PC-3 (cell line): Measurements from ENCODE around the gene YJEFN3. TPM values are rescaled to one million over a fixed set of nuclear protein-coding genes. Genes with fewer than 3 reads are reported as not detected.

ENCODE experiments used
- ATAC-seq: fragments of 200-7000 bp; cut with Tn5 transposase; 2 replicates; pipeline ENCODE4 v1.9.1; 2020; ENCODE audit warnings: mild to moderate bottlenecking, moderate library complexity
- BruUV-seq: library from RNA; stranded (reverse); fragments of 400-500 nt; replicated peaks from 2 replicates; lab custom pipeline; 2021; lab: Mats Ljungman, UMichigan
- CTCF ChIA-PET: fragments of 300-600 bp; sonication (Branson Sonifier 250); formaldehyde crosslinking; loops from one replicate; lab custom pipeline; 2022; ENCODE audit warnings: antibody characterized with exemption; lab: Charles Lee
- POLR2A ChIA-PET: fragments of 300-600 bp; sonication (Branson Sonifier 250); formaldehyde crosslinking; loops from one replicate; lab custom pipeline; 2022; ENCODE audit warnings: antibody characterized with exemption; ENCODE audit not compliant: unreplicated experiment; lab: Charles Lee
- DNase-seq: peaks from one replicate; pipeline ENCODE4 v3.0.0-alpha.2; 2015
- H2AFZ ChIP-seq: fragments of 300-600 bp; sonication (generic); 2 replicates; pipeline ENCODE4 v1.6.0; 2016; ENCODE audit warnings: antibody characterized with exemption, low read length
- H3F3A ChIP-seq: fragments of 300-600 bp; sonication (generic); one replicate; pipeline ENCODE4 v1.6.0; 2017; ENCODE audit warnings: antibody characterized with exemption, low read length, control low read depth, mild to moderate bottlenecking; ENCODE audit not compliant: unreplicated experiment
- H3K27ac ChIP-seq: fragments of 300-600 bp; sonication (generic); 2 replicates; pipeline ENCODE4 v1.5.1; 2016; ENCODE audit warnings: mild to moderate bottlenecking, low read length
- H3K27me3 ChIP-seq: fragments of 300-600 bp; sonication (generic); 2 replicates; pipeline ENCODE4 v1.6.1; 2016; ENCODE audit warnings: low read length, mixed read lengths
- H3K36me3 ChIP-seq: fragments of 300-600 bp; sonication (generic); 2 replicates; pipeline ENCODE4 v1.6.1; 2016; ENCODE audit warnings: low read depth, mixed run types, low read length, mixed read lengths
- H3K4me1 ChIP-seq: fragments of 300-600 bp; sonication (generic); 2 replicates; pipeline ENCODE4 v1.5.1; 2016; ENCODE audit warnings: low read length; ENCODE audit not compliant: insufficient read depth
- H3K4me2 ChIP-seq: fragments of 300-600 bp; sonication (generic); 2 replicates; pipeline ENCODE4 v1.6.0; 2016; ENCODE audit warnings: low read length
- H3K4me3 ChIP-seq: fragments of 300-600 bp; sonication (generic); 2 replicates; pipeline ENCODE4 v1.5.1; 2016; ENCODE audit warnings: mild to moderate bottlenecking, low read length, mixed read lengths
- H3K79me2 ChIP-seq: fragments of 300-600 bp; sonication (generic); 2 replicates; pipeline ENCODE4 v1.6.1; 2017; ENCODE audit warnings: low read length, mixed read lengths
- H3K9ac ChIP-seq: fragments of 300-600 bp; sonication (generic); 2 replicates; pipeline ENCODE4 v1.6.0; 2016; ENCODE audit warnings: mild to moderate bottlenecking, low read length
- H3K9me2 ChIP-seq: fragments of 300-600 bp; sonication (generic); replicated peaks from 2 replicates; pipeline ENCODE4 v1.6.1; 2016; ENCODE audit warnings: mixed run types, low read length, mixed read lengths
- H3K9me3 ChIP-seq: fragments of 300-600 bp; sonication (generic); 2 replicates; pipeline ENCODE4 v1.6.1; 2016; ENCODE audit warnings: low read length, mixed read lengths
- H4K20me1 ChIP-seq: fragments of 300-600 bp; sonication (generic); 2 replicates; pipeline ENCODE4 v1.6.1; 2016; ENCODE audit warnings: low read length, mixed read lengths
- EZH2 ChIP-seq: fragments of 300-600 bp; sonication (generic); IDR thresholded peaks from one replicate; pipeline ENCODE4 v1.6.1; 2017; ENCODE audit warnings: antibody characterized with exemption, mild to moderate bottlenecking, low read length; ENCODE audit not compliant: unreplicated experiment
- EZH2phosphoT487 ChIP-seq: fragments of 300-600 bp; sonication (generic); IDR thresholded peaks from 2 replicates; pipeline ENCODE4 v1.6.1; 2018; ENCODE audit warnings: mild to moderate bottlenecking, antibody characterized with exemption, low read length, borderline replicate concordance
- intact Hi-C: fragments of 100-400 bp; cut with micrococcal nuclease; formaldehyde crosslinking; loops from 2 replicates; pipeline ENCODE4 v1.9.0; 2023
- total RNA-seq: library from RNA; depleted of rRNA; stranded (reverse); fragments of >200 nt; gene quantifications from 2 replicates; pipeline ENCODE4 v1.2.3, GENCODE V29; 2014
- TF ChIP-seq, protein P1 (sequence below): fragments of 300-600 bp; sonication (generic); conservative IDR thresholded peaks from 2 replicates; pipeline ENCODE4 v1.5.1; 2017; ENCODE audit warnings: antibody characterized with exemption, low read depth, mild to moderate bottlenecking, low read length

The YJEFN3 gene
- total RNA-seq, 1 experiment from 2014 or later: 8.1 TPM

- H3K9me3 ChIP-seq: no peaks in the 10 kb centered on the region
- CTCF ChIA-PET: no interaction called here
- peak overlapping the region; percentile 76 for H3K27ac ChIP-seq
- no peak overlapping the region for H3K4me2 ChIP-seq
- DNase-seq: no peak
- no TSS peak for BruUV-seq
- ATAC-seq: no peak
- H3K4me3 ChIP-seq: no peak overlapping the region
- no peaks in the 10 kb centered on the region for H3K27me3 ChIP-seq
- no peaks in the 10 kb centered on the region for H3K9me2 ChIP-seq
- H3K9ac ChIP-seq: peak overlapping the region; percentile 47
- TF ChIP-seq EZH2 (no peak), EZH2phosphoT487 (no peak)
- TF ChIP-seq, protein P1, sequence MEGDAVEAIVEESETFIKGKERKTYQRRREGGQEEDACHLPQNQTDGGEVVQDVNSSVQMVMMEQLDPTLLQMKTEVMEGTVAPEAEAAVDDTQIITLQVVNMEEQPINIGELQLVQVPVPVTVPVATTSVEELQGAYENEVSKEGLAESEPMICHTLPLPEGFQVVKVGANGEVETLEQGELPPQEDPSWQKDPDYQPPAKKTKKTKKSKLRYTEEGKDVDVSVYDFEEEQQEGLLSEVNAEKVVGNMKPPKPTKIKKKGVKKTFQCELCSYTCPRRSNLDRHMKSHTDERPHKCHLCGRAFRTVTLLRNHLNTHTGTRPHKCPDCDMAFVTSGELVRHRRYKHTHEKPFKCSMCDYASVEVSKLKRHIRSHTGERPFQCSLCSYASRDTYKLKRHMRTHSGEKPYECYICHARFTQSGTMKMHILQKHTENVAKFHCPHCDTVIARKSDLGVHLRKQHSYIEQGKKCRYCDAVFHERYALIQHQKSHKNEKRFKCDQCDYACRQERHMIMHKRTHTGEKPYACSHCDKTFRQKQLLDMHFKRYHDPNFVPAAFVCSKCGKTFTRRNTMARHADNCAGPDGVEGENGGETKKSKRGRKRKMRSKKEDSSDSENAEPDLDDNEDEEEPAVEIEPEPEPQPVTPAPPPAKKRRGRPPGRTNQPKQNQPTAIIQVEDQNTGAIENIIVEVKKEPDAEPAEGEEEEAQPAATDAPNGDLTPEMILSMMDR: no peak
- H3F3A ChIP-seq: no peaks in the 10 kb centered on the region
- POLR2A ChIA-PET: interaction anchor here (0.6 to 0.7 kb wide), 2 partner anchors 36 to 166 kb away, joined by 3 read pairs; no protein-coding TSS in a partner anchor
- peaks cover 37% of the 10 kb centered on the region for H3K79me2 ChIP-seq
- no peak overlapping the region for H2AFZ ChIP-seq
- H3K36me3 ChIP-seq: peaks cover 13% of the 10 kb centered on the region
- peaks cover 22% of the 10 kb centered on the region for H3K4me1 ChIP-seq
- no peaks in the 10 kb centered on the region for H4K20me1 ChIP-seq
- intact Hi-C loops: loop anchor here (2.0 kb wide), 1 partner anchor 81 kb away; no protein-coding TSS in a partner anchor
These were observed 40.5 kb upstream of the YJEFN3 start for GRCh38 chr19:19487950-19488874.

DNA sequence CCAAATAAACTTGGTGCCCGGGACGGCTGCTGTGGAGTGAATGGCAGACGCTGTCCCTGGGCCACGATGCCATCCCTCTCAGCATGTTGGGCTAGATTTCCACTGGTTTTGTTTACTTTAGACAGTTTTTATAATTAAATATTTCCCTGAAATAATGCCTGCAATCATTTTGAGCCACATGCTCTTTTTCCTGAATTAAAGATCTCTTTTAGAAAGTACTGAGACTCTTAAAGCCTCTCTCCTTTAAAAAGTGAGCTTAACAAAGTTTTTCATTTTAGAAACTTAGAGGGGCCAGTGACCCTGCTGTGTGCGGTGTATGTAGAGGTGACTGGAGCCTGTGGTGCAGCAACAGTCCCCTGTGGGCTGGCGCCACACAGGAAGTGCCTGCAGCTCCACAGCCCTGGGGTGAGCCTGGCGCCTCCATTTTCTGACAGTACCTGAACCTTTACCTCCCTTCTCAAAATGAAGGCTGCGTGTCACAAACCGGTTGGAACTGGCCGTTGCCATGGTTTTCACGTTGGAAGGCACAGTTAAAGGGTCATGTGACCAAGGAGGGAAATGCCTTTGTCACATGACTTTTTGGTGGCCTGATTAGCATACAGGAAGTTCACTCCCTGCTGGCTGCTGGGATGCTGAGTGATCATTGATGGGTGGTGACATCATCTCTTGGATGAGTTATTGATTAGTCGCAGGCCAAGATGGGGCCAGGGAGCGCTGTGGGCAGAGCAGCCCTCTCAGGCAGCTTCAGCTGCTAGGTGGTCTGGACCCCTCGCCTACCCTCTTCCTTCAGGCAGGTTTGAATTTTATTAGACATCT is 39.6 kb upstream of the YJEFN3 start:
- CTCF ChIA-PET: interaction anchor here (0.6 kb wide), 1 partner anchor 45 kb away, joined by 3 read pairs; no protein-coding TSS in a partner anchor
- TSS peak; percentile 33 for BruUV-seq
- peak; percentile 72 for DNase-seq

More for the DNA sequence above, 39.6 kb upstream of the YJEFN3 start:
- Histone ChIP-seq H3K4me3 (no peak overlapping the region), H3K27ac (peak overlapping the region; percentile 76), H3F3A (no peaks in the 10 kb centered on the region), H3K9ac (peak overlapping the region; percentile 47), H3K4me1 (peaks cover 22% of the 10 kb centered on the region), H3K27me3 (no peaks in the 10 kb centered on the region), H3K9me3 (no peaks in the 10 kb centered on the region), H3K79me2 (peaks cover 34% of the 10 kb centered on the region), H3K36me3 (peaks cover 18% of the 10 kb centered on the region), H3K9me2 (no peaks in the 10 kb centered on the region), H4K20me1 (no peaks in the 10 kb centered on the region), H2AFZ (peak overlapping the region; percentile 23; the same call in 1 of the 2 replicates), H3K4me2 (peak overlapping the region; percentile 13; the same call in 1 of the 2 replicates)
- peak; percentile 45 for ATAC-seq
- POLR2A ChIA-PET: interaction anchor here (0.5 to 0.7 kb wide), 2 partner anchors 112 to 167 kb away, joined by 3 read pairs; no protein-coding TSS in a partner anchor
- intact Hi-C loops: loop anchor here (2.0 kb wide), 1 partner anchor 82 kb away; no protein-coding TSS in a partner anchor
- TF ChIP-seq, protein P1: no peak
- TF ChIP-seq EZH2 (no peak), EZH2phosphoT487 (no peak)
